Activated CD8-positive, alpha-beta T cell treated with anti-CD3 and anti-CD28 coated beads, Interleukin-2, amount 10 ng/mL, durations not matched to agents 7 days and 5 days (primary cell): ENCODE results near the gene KCTD13. TPM values are rescaled to one million over a fixed set of nuclear protein-coding genes. Genes with fewer than 3 reads are reported as not detected.

ENCODE experiments used
- ATAC-seq: fragments of 150-1000 bp; cut with Tn5 transposase; one replicate; pipeline ENCODE4 v1.10.0; 2021; ENCODE audit warnings: moderate library complexity
- CTCF ChIA-PET: fragments of 350-600 bp; sonication (Branson Sonifier 250); formaldehyde crosslinking; loops from one replicate; lab custom pipeline; 2021; ENCODE audit warnings: antibody characterized with exemption; lab: Charles Lee
- POLR2A ChIA-PET: fragments of 350-600 bp; sonication (Branson Sonifier 250); formaldehyde crosslinking; loops from one replicate; lab custom pipeline; 2021; ENCODE audit warnings: antibody characterized with exemption; lab: Charles Lee
- DNase-seq: peaks from one replicate; pipeline ENCODE4 v3.0.0-alpha.2; 2020
- H3K27ac Mint-ChIP-seq: one replicate; pipeline ENCODE4 v1.8.0; 2021; ENCODE audit warnings: mild to moderate bottlenecking, mixed read lengths
- H3K27me3 Mint-ChIP-seq: one replicate; pipeline ENCODE4 v1.8.0; 2021; ENCODE audit warnings: low read depth, mixed read lengths
- H3K36me3 Mint-ChIP-seq: one replicate; pipeline ENCODE4 v1.8.0; 2021; ENCODE audit warnings: low read depth, mixed read lengths
- H3K4me1 Mint-ChIP-seq: one replicate; pipeline ENCODE4 v1.8.0; 2021; ENCODE audit warnings: low read depth, mixed read lengths
- H3K4me3 Mint-ChIP-seq: one replicate; pipeline ENCODE4 v1.8.0; 2021; ENCODE audit warnings: mild to moderate bottlenecking, mixed read lengths
- H3K9me3 Mint-ChIP-seq: one replicate; pipeline ENCODE4 v1.8.0; 2022; ENCODE audit warnings: mixed read lengths; ENCODE audit not compliant: insufficient read depth
- total RNA-seq, 2 experiments: library from RNA; stranded (reverse); gene quantifications; one replicate each; pipeline ENCODE4 v1.2.3, GENCODE V29; 2021

The KCTD13 gene
- total RNA-seq, 2 experiments from 2014 or later = 33.8 to 35.5 TPM

- no peaks in the 10 kb centered on the region for H3K9me3 Mint-ChIP-seq
- no peak overlapping the region for H3K4me3 Mint-ChIP-seq
- H3K27ac Mint-ChIP-seq = no peak overlapping the region
- no peak for ATAC-seq
- DNase-seq = no peak
- ChIA-PET CTCF (interaction anchor here (1.6 to 3.1 kb wide), 2 partner anchors 11 to 43 kb away, joined by 6 to 17 read pairs; partner anchors contain the start of gene PAGR1), POLR2A (no interaction called here)
- H3K27me3 Mint-ChIP-seq = no peaks in the 10 kb centered on the region
- peaks cover 25% of the 10 kb centered on the region for H3K4me1 Mint-ChIP-seq
- peaks cover 28% of the 10 kb centered on the region for H3K36me3 Mint-ChIP-seq
Observed at GRCh38 chr16:29858974-29859373, 67.1 kb downstream of the KCTD13 start.

DNA sequence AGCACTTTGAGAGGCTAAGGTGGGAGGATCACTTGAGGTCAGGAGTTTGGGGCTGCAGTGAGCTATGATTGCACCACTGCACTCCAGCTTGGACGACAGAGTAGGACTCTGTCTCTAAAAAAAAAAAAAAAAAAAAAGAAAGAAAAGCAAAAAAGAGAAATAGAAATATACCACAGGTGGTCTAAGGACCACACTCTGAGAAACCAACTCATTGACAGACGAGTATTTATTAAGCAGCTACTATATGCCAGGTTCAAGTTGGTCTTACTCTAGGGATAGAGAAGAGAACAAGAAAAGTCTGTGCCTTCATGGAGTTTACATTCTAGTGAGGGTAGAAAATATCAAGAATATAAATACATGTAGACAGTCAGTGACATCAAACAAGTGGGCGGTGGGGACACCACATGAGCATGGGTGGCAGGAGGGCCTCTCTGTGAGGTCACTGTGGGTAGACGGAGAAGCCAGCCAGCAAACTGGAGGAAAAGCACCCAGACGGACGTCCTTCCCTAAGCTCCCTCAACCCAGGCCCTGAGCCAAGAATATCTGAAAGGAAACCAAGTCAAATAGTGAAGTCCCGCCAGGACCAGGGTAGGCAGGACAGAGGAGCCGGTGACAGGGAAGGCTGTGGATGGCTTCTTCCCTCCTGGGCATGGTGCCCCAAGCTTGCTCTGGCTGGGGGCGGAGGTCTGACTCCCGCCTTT is 67.7 kb downstream of the KCTD13 start:
- POLR2A ChIA-PET = interaction anchor here (0.6 kb wide), 2 partner anchors 10 to 806 kb away, joined by 3 read pairs; no protein-coding TSS in a partner anchor
- CTCF ChIA-PET = interaction anchor here (1.6 to 3.1 kb wide), 2 partner anchors 10 to 42 kb away, joined by 6 to 17 read pairs; partner anchors contain the start of gene PAGR1
- no peak overlapping the region for H3K4me3 Mint-ChIP-seq
- ATAC-seq (no peak), DNase-seq (no peak)
- peaks cover 28% of the 10 kb centered on the region for H3K36me3 Mint-ChIP-seq
- H3K9me3 Mint-ChIP-seq = no peaks in the 10 kb centered on the region
- no peak overlapping the region for H3K27ac Mint-ChIP-seq
- H3K4me1 Mint-ChIP-seq = peaks cover 20% of the 10 kb centered on the region
- H3K27me3 Mint-ChIP-seq = no peaks in the 10 kb centered on the region

GRCh38 chr16:29857133-29857760 is 68.8 kb downstream of the KCTD13 start:
- POLR2A ChIA-PET = interaction anchor here (0.7 kb wide), 1 partner anchor 9 kb away, joined by 3 read pairs; no protein-coding TSS in a partner anchor
- no peaks in the 10 kb centered on the region for H3K9me3 Mint-ChIP-seq
- no peak overlapping the region for H3K27ac Mint-ChIP-seq
- H3K27me3 Mint-ChIP-seq = no peaks in the 10 kb centered on the region
- peaks cover 15% of the 10 kb centered on the region for H3K4me1 Mint-ChIP-seq
- no peak for DNase-seq
- no peak for ATAC-seq
- H3K36me3 Mint-ChIP-seq = peaks cover 28% of the 10 kb centered on the region
- CTCF ChIA-PET = interaction anchor here (3.1 kb wide), 1 partner anchor 9 kb away, joined by 17 read pairs; no protein-coding TSS in a partner anchor
- H3K4me3 Mint-ChIP-seq = no peak overlapping the region

Other genes starting within 250 kb of the KCTD13 start
- gene QPRT, start 247.0 kb downstream of the KCTD13 start, total RNA-seq = 10 to 100 TPM in 1 of 2 experiments, 1 to 10 TPM in 1; 8.6 to 10.2 TPM
- 10 to 100 TPM; 64.3 to 68.0 TPM for gene C16orf54, start 180.2 kb downstream of the KCTD13 start, total RNA-seq
- gene ZG16, start 148.0 kb downstream of the KCTD13 start, total RNA-seq = not detected
- 100 to 1,000 TPM; 229 to 233 TPM for gene KIF22, start 135.5 kb downstream of the KCTD13 start, total RNA-seq
- gene MAZ, start 119.7 kb downstream of the KCTD13 start, total RNA-seq = 100 to 1,000 TPM; 455 to 494 TPM
- under 1 TPM; 0.16 to 0.83 TPM for gene PRRT2, start 114.0 kb downstream of the KCTD13 start, total RNA-seq
- 10 to 100 TPM; 39.1 TPM for gene PAGR1, start 110.1 kb downstream of the KCTD13 start, total RNA-seq
- 100 to 1,000 TPM; 122 to 125 TPM for gene MVP, start 105.8 kb downstream of the KCTD13 start, total RNA-seq
- 10 to 100 TPM; 51.1 to 53.2 TPM for gene CDIPT, start 63.0 kb downstream of the KCTD13 start, total RNA-seq
- gene SEZ6L2, start 26.7 kb downstream of the KCTD13 start, total RNA-seq = not detected
- gene ASPHD1, start 25.7 kb downstream of the KCTD13 start, total RNA-seq = under 1 TPM in 1 of 2 experiments, not detected in 1; 0.24 TPM
- gene TMEM219, start 35.9 kb upstream of the KCTD13 start, total RNA-seq = 10 to 100 TPM; 57.8 to 61.0 TPM
- 10 to 100 TPM; 48.9 to 49.8 TPM for gene TAOK2, start 47.6 kb upstream of the KCTD13 start, total RNA-seq
- gene HIRIP3, start 69.4 kb upstream of the KCTD13 start, total RNA-seq = 10 to 100 TPM; 46.4 to 47.3 TPM
- 100 to 1,000 TPM; 104 to 117 TPM for gene INO80E, start 70.0 kb upstream of the KCTD13 start, total RNA-seq
- gene DOC2A, start 84.8 kb upstream of the KCTD13 start, total RNA-seq = under 1 TPM in 1 of 2 experiments, not detected in 1; 0.34 TPM
- not detected for gene C16orf92, start 97.0 kb upstream of the KCTD13 start, total RNA-seq
- 1 to 10 TPM; 4.6 TPM for gene TLCD3B, start 105.0 kb upstream of the KCTD13 start, total RNA-seq
- 1,000 to 10,000 TPM; 1,738 to 1,843 TPM for gene ALDOA, start 139.5 kb upstream of the KCTD13 start, total RNA-seq
- gene PPP4C, start 149.8 kb upstream of the KCTD13 start, total RNA-seq = 100 to 1,000 TPM; 157 TPM
- 1 to 10 TPM; 1.3 TPM for gene TBX6, start 165.7 kb upstream of the KCTD13 start, total RNA-seq
- gene YPEL3, start 170.0 kb upstream of the KCTD13 start, total RNA-seq = 10 to 100 TPM; 29.4 to 34.5 TPM
- gene GDPD3, start 187.3 kb upstream of the KCTD13 start, total RNA-seq = 10 to 100 TPM; 10.5 to 12.6 TPM
- gene MAPK3, start 197.0 kb upstream of the KCTD13 start, total RNA-seq = 10 to 100 TPM; 83.5 to 93.7 TPM